WERI-Rb-1 (cell line): ENCODE measurements around the gene RALGAPA2.

Experiments used
- DNase-seq: peaks from one replicate; pipeline ENCODE4 v3.0.0-alpha.2; 2020
- H3K27ac ChIP-seq: fragments of 250-450 bp; sonication (Bioruptor Pico); 2 replicates; pipeline ENCODE4 v1.5.1; 2020; ENCODE audit warnings: mild to moderate bottlenecking, moderate library complexity
- H3K27me3 ChIP-seq: fragments of 250-450 bp; sonication (Bioruptor Pico); 2 replicates; pipeline ENCODE4 v1.5.1; 2021; ENCODE audit warnings: mild to moderate bottlenecking, low read depth, moderate library complexity; ENCODE audit not compliant: insufficient read depth, severe bottlenecking
- H3K36me3 ChIP-seq: fragments of 250-450 bp; sonication (Bioruptor Pico); 2 replicates; pipeline ENCODE4 v1.5.1; 2020; ENCODE audit warnings: mild to moderate bottlenecking, moderate library complexity
- H3K4me3 ChIP-seq: 2 replicates; pipeline ENCODE4 v1.5.1; 2011; ENCODE audit warnings: low read depth, mild to moderate bottlenecking, control low read depth, low read length
- H3K9me3 ChIP-seq: fragments of 250-450 bp; sonication (Bioruptor Pico); 2 replicates; pipeline ENCODE4 v1.5.1; 2021; ENCODE audit warnings: mild to moderate bottlenecking, moderate library complexity; ENCODE audit not compliant: severe bottlenecking
- CTCF ChIP-seq: IDR thresholded peaks from 2 replicates; pipeline ENCODE4 v1.5.1; 2011; ENCODE audit warnings: low read depth, mild to moderate bottlenecking, control low read depth, inconsistent platforms, low read length

RALGAPA2 gene

DNA sequence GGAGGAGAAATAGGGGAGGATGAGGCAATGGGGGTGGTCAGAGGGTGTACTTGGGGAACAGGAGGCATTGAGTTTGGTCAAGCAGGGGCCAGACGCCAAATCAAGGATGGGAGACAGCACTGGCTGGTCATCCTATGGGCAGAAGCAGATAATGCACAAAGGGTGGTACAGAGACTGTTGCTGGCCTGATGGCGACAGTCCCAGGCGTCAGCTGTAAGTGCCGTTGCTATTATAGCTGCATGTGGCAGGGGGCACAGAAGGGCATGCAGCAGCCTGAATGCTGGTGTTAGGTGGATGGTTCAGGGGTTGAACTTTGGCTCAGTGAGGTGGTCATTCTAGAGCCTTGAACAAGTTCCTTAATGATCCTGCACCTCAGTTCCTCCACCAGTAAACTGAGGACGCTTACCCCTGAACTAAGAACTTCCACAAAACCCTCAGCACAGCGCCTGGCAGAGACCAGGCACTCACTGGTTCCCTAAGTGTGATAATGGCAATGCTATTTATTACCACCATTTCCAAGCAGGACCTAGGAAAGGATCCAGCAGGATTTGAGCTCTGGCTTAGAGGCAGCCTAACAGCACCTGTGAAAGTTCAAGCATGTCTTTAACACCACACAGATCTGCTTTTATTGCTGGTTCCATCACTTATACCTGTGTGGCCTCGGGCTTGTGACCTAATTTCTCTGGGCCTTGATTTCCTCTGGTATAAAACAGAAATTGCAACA is 181.9 kb downstream of the RALGAPA2 start:
- H3K27me3 ChIP-seq: no peaks in the 10 kb centered on the region
- H3K27ac ChIP-seq: no peak overlapping the region
- TF ChIP-seq CTCF: no peak
- H3K36me3 ChIP-seq: peaks cover 11% of the 10 kb centered on the region; the same call in 1 of the 2 replicates
- H3K4me3 ChIP-seq: no peak overlapping the region
- H3K9me3 ChIP-seq: no peaks in the 10 kb centered on the region
- DNase-seq: no peak

GRCh38 chr20:20529597-20529996 is 182.8 kb downstream of the RALGAPA2 start:
- no peaks in the 10 kb centered on the region for H3K9me3 ChIP-seq
- H3K36me3 ChIP-seq: peaks cover 11% of the 10 kb centered on the region; the same call in 1 of the 2 replicates
- DNase-seq: no peak

DNA sequence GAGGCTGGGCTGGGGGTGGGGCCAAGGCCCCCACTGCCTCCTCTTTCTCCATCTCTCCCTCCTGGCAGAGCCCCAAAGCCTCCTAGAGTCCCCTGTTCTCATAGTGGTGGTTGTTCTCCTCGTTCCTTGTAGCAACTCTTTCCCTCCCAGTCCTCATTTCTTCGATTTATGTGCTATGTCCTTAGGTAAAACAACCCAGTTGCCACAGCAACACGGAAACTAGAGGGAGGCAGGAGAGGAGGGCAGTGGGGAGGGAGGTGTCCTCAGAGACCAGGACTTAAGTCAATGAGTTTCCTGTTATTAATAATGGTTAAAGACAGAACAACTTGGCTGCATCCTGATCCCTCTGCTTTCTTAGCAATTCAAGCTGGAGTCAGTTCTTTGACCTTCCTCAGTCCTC is 183.6 kb downstream of the RALGAPA2 start:
- no peak for TF ChIP-seq CTCF
- H3K27ac ChIP-seq: no peak overlapping the region

More at GRCh38 chr20:20529597-20529996, 182.8 kb downstream of the RALGAPA2 start:
- Histone ChIP-seq H3K27me3 (no peaks in the 10 kb centered on the region), H3K4me3 (no peak overlapping the region), H3K27ac (no peak overlapping the region)
- no peak for TF ChIP-seq CTCF

DNA sequence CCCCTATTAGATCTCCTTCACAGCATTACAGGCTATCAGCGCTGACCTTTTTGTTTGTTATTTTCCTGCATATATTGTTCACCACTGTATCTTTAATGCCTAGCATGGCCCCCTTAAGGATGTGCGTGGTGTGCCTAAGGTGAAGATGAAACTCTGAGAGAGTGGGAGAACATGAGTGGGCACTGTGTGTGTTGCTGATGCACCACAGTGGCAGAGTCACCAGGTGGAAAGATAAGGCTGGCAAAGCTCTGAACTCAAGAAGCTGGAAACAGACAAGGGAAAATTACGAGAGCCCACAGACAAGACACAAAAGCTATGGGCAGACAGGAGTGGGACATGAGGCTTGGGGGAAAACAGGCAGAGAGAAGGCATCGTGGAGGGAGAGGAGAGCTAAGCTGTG is 184.8 kb downstream of the RALGAPA2 start:
- H3K9me3 ChIP-seq: no peaks in the 10 kb centered on the region
- peaks cover 11% of the 10 kb centered on the region; the same call in 1 of the 2 replicates for H3K36me3 ChIP-seq
- TF ChIP-seq CTCF: no peak
- H3K27ac ChIP-seq: no peak overlapping the region
- H3K27me3 ChIP-seq: no peaks in the 10 kb centered on the region
- DNase-seq: no peak
- H3K4me3 ChIP-seq: no peak overlapping the region

More for the DNA sequence above, 183.6 kb downstream of the RALGAPA2 start:
- no peaks in the 10 kb centered on the region for H3K27me3 ChIP-seq
- no peaks in the 10 kb centered on the region for H3K9me3 ChIP-seq
- no peak overlapping the region for H3K4me3 ChIP-seq
- H3K36me3 ChIP-seq: peaks cover 11% of the 10 kb centered on the region; the same call in 1 of the 2 replicates
- DNase-seq: no peak

DNA sequence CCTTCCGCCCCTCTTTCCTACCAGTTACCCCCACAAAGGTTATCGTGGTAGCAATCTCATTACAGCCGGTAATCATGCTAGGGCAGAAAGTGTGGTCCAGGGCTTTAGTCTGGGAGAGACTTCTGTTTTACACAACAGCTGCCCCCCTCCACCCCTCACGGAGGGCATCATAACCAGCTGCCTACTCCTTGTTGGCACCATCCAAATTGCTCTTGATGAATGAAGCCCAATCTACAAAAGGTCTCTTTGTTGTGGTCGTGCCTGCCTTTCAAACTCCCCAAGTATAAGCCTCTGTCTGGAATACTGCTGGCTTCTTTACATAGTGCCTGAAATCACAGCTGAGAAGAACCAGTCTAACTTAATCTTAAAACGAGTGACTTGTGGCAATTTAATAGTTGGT is 186.7 kb downstream of the RALGAPA2 start:
- H3K27ac ChIP-seq: no peak overlapping the region
- no peaks in the 10 kb centered on the region for H3K27me3 ChIP-seq
- no peaks in the 10 kb centered on the region for H3K9me3 ChIP-seq
- no peak for DNase-seq
- no peak for TF ChIP-seq CTCF
- H3K36me3 ChIP-seq: peaks cover 3% of the 10 kb centered on the region; the same call in 1 of the 2 replicates
- H3K4me3 ChIP-seq: no peak overlapping the region

DNA sequence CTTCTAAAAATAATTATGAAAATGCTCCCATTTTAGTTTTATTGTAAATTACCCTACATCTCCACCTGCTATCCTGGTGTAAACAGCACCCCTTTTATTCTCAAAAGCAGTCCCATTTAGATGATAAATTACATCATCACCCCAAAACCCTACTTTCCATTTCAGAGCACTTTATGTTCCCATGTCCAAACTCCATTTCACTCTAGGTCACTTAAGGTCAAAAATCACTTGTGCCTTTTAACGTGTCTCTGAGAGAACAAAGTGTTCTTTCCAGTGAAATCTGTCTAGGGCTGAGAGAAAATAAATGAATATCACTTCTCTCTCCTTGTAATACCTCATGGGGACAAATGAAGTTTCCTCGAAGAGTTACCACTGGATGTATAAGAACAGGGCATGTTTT is 187.2 kb downstream of the RALGAPA2 start:
- Histone ChIP-seq H3K27me3 (no peaks in the 10 kb centered on the region), H3K36me3 (no peaks in the 10 kb centered on the region), H3K27ac (no peak overlapping the region), H3K4me3 (no peak overlapping the region), H3K9me3 (no peaks in the 10 kb centered on the region)
- no peak for DNase-seq
- no peak for TF ChIP-seq CTCF
